ENCODE measurements around the gene KCNK10. TPM values are rescaled to one million over a fixed set of nuclear protein-coding genes. Genes with fewer than 3 reads are reported as not detected.

KCNK10 gene
- total RNA-seq, 1 donor from 2014 or later = not detected

DNA sequence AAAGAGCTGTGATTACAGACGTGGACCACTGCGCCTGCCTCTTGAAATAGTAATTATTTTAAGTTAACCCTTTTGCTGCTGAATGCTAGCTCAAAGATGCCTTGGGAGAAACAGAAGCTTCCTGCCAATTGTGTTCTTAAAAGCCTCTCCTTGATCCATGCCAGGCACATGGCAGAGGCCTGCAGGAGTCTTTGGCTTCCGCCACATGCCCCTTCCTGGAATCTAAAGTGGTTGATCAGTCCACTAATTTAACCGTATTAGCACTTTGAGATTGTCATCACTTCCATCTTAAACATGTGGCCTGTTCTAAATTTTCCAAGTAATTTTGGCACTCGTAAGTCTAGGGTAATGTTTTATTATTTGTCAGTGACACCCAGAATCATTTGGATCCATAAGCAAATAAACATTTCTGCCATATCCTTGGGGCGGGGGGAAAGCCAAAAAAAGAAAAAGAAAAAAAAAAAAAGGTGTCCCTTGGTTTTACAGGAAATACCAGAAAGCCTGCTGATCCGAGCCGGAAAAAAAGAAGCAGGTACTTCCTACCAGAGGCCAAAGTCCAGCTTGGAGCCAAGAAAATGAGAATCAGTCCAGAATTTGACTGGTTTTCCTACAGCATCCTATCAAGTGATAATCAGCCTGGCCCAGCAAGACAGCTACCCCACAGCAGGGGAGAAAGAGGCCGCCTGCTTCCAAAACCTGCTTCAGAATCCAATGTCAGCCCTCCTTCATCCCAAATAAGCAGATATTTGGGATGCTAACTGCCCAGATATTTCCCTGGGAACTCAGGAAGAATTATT, 104.8 kb downstream of the KCNK10 start:
- no peak overlapping the region for H3K9ac ChIP-seq (ENCODE audit: low read depth in 1 of 3, low read length in 3 of 3)
- H3K36me3 ChIP-seq (ENCODE audit: control insufficient read depth in 3 of 3, insufficient read depth in 3 of 3, low read length in 3 of 3) = no peaks in the 10 kb centered on the region
- no peaks in the 10 kb centered on the region for H3K27me3 ChIP-seq (ENCODE audit: control insufficient read depth in 3 of 3, insufficient read depth in 3 of 3, low read length in 3 of 3)
- H3K4me3 ChIP-seq (ENCODE audit: low read length in 3 of 3) = no peak overlapping the region
- H3K4me1 ChIP-seq (ENCODE audit: control insufficient read depth in 3 of 3, insufficient read depth in 3 of 3, low read length in 3 of 3) = no peaks in the 10 kb centered on the region
- H3K9me3 ChIP-seq (ENCODE audit: control insufficient read depth in 3 of 3, low read length in 3 of 3) = peaks cover 0 to 5% (median 2%) of the 10 kb centered on the region in 3 donors
- no peak overlapping the region for H3K27ac ChIP-seq (ENCODE audit: low read depth, low read length)

DNA sequence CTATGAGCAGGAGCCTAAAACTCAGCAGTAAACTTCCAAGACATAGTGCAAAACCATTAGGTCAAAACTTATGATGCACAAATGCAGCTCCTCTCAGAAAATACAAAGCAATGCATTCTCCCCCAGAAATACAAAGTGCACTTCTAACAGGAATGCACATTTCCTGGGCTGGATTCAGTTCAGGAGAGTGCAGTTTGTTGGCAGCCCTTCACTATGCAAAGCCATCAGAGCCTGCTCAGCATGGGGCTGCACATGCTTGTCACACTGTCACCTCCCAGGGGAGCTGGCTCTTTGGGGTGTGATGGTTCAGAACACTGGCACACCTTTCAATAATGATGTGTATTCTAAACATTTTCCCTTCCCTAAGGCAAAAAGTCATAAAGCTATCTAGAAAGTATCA, 110.4 kb downstream of the KCNK10 start:
- Histone ChIP-seq H3K27me3 (ENCODE audit: control insufficient read depth in 3 of 3, insufficient read depth in 3 of 3, low read length in 3 of 3) (peaks cover 0 to 3% (median 0%) of the 10 kb centered on the region in 3 donors), H3K4me3 (ENCODE audit: low read length in 3 of 3) (no peak overlapping the region), H3K36me3 (ENCODE audit: control insufficient read depth in 3 of 3, insufficient read depth in 3 of 3, low read length in 3 of 3) (no peaks in the 10 kb centered on the region), H3K27ac (ENCODE audit: low read depth, low read length) (no peak overlapping the region), H3K9ac (ENCODE audit: low read depth in 1 of 3, low read length in 3 of 3) (no peak overlapping the region), H3K4me1 (ENCODE audit: control insufficient read depth in 3 of 3, insufficient read depth in 3 of 3, low read length in 3 of 3) (no peaks in the 10 kb centered on the region), H3K9me3 (ENCODE audit: control insufficient read depth in 3 of 3, low read length in 3 of 3) (no peaks in the 10 kb centered on the region)

DNA sequence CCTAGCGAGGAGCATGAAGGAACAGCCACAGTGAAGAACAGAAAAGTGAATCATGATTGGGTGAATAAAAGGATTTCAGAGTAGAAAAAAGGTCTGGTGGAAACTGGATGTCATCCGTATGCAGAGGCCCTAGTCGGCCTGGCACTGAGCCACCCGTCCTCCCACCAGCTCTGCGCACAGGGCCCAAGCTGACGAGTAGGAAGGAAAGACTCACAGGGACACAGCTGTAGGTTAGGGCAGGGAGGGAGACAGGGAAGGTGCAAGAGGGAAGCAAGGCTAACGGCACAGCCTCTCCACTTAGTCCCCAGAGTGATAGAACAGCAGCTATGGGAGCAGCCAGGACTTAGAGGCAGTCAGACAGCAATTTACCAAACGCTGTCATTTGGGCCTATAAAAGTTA, 112.6 kb downstream of the KCNK10 start:
- Histone ChIP-seq H3K27me3 (ENCODE audit: control insufficient read depth in 3 of 3, insufficient read depth in 3 of 3, low read length in 3 of 3) (peaks cover 0 to 3% (median 0%) of the 10 kb centered on the region in 3 donors), H3K4me1 (ENCODE audit: control insufficient read depth in 3 of 3, insufficient read depth in 3 of 3, low read length in 3 of 3) (no peaks in the 10 kb centered on the region), H3K4me3 (ENCODE audit: low read length in 3 of 3) (no peak overlapping the region), H3K36me3 (ENCODE audit: control insufficient read depth in 3 of 3, insufficient read depth in 3 of 3, low read length in 3 of 3) (no peaks in the 10 kb centered on the region), H3K27ac (ENCODE audit: low read depth, low read length) (no peak overlapping the region), H3K9me3 (ENCODE audit: control insufficient read depth in 3 of 3, low read length in 3 of 3) (no peaks in the 10 kb centered on the region), H3K9ac (ENCODE audit: low read depth in 1 of 3, low read length in 3 of 3) (no peak overlapping the region)

DNA sequence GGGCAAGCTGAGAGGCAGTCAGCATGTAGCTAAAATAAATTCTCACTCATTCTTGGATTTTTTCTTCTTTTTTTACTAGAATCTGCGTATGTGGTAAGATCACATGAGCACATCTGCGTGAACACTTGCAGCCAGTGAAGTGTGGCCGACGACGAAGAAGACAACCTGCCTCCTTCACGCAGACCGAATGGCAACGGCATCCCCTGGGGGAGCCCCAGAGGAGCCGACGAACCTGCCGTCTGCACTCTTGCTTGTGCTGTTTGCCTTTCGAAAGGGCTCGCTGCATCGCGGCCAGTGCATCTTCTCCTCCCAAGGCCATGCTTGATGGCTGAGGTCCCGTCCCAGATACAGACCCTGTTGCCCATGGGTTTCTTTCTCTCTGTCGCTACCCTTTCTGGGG, 113.8 kb downstream of the KCNK10 start:
- no peak overlapping the region for H3K9ac ChIP-seq (ENCODE audit: low read depth in 1 of 3, low read length in 3 of 3)
- peaks cover 0 to 3% (median 0%) of the 10 kb centered on the region in 3 donors for H3K27me3 ChIP-seq (ENCODE audit: control insufficient read depth in 3 of 3, insufficient read depth in 3 of 3, low read length in 3 of 3)
- no peaks in the 10 kb centered on the region for H3K9me3 ChIP-seq (ENCODE audit: control insufficient read depth in 3 of 3, low read length in 3 of 3)
- H3K4me3 ChIP-seq (ENCODE audit: low read length in 3 of 3) = no peak overlapping the region
- H3K36me3 ChIP-seq (ENCODE audit: control insufficient read depth in 3 of 3, insufficient read depth in 3 of 3, low read length in 3 of 3) = no peaks in the 10 kb centered on the region
- no peak overlapping the region for H3K27ac ChIP-seq (ENCODE audit: low read depth, low read length)
- no peaks in the 10 kb centered on the region for H3K4me1 ChIP-seq (ENCODE audit: control insufficient read depth in 3 of 3, insufficient read depth in 3 of 3, low read length in 3 of 3)

DNA sequence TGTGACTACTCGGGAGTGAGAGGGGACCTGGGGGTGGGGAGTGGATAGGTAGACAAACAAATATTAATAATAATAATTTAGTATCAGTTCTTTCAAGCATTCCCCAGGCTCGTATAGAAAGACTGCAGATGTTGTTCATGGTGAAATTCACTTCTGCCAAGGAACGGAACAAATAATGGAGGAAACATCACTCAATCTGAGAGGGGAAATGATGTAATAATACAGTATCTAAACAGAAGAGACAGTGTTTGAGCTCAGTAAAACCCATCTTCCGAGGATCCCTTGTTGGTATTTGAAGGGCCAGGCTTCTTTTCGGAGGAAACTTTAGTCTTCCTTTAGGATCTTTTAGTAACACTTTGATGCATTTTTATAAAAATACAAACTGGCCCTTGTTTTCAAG, 114.2 kb downstream of the KCNK10 start:
- no peak overlapping the region for H3K27ac ChIP-seq (ENCODE audit: low read depth, low read length)
- peaks cover 0 to 3% (median 0%) of the 10 kb centered on the region in 3 donors for H3K27me3 ChIP-seq (ENCODE audit: control insufficient read depth in 3 of 3, insufficient read depth in 3 of 3, low read length in 3 of 3)

DNA sequence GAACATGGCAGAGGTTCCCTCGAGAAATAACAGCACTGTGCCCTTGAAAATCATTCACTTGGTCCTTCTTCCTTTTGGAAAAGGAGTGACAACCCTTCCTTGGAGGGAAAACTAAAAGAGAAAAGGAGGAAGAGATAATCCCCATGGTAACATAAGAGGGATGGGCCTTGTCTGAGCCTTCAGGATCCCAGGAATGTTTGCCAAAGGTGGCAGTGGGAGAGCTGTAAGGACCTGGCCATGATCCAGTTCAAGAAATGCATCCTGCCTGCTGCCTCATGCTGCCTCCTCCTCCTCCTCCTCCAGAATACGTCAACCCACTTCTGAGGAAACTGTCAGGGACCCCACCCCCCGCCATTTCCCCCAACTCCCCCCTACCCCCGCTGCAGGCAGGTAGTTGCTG, 118.8 kb downstream of the KCNK10 start:
- no peaks in the 10 kb centered on the region for H3K36me3 ChIP-seq (ENCODE audit: control insufficient read depth in 3 of 3, insufficient read depth in 3 of 3, low read length in 3 of 3)
- H3K27me3 ChIP-seq (ENCODE audit: control insufficient read depth in 3 of 3, insufficient read depth in 3 of 3, low read length in 3 of 3) = peaks cover 0 to 2% (median 0%) of the 10 kb centered on the region in 3 donors
- no peak overlapping the region for H3K27ac ChIP-seq (ENCODE audit: low read depth, low read length)
- H3K9ac ChIP-seq (ENCODE audit: low read depth in 1 of 3, low read length in 3 of 3) = no peak overlapping the region
- no peaks in the 10 kb centered on the region for H3K4me1 ChIP-seq (ENCODE audit: control insufficient read depth in 3 of 3, insufficient read depth in 3 of 3, low read length in 3 of 3)
- H3K4me3 ChIP-seq (ENCODE audit: low read length in 3 of 3) = no peak overlapping the region
- no peaks in the 10 kb centered on the region for H3K9me3 ChIP-seq (ENCODE audit: control insufficient read depth in 3 of 3, low read length in 3 of 3)

More for the DNA sequence above, 114.2 kb downstream of the KCNK10 start:
- Histone ChIP-seq H3K36me3 (ENCODE audit: control insufficient read depth in 3 of 3, insufficient read depth in 3 of 3, low read length in 3 of 3) (no peaks in the 10 kb centered on the region), H3K4me1 (ENCODE audit: control insufficient read depth in 3 of 3, insufficient read depth in 3 of 3, low read length in 3 of 3) (no peaks in the 10 kb centered on the region), H3K9me3 (ENCODE audit: control insufficient read depth in 3 of 3, low read length in 3 of 3) (no peaks in the 10 kb centered on the region), H3K4me3 (ENCODE audit: low read length in 3 of 3) (no peak overlapping the region), H3K9ac (ENCODE audit: low read depth in 1 of 3, low read length in 3 of 3) (no peak overlapping the region)

DNA sequence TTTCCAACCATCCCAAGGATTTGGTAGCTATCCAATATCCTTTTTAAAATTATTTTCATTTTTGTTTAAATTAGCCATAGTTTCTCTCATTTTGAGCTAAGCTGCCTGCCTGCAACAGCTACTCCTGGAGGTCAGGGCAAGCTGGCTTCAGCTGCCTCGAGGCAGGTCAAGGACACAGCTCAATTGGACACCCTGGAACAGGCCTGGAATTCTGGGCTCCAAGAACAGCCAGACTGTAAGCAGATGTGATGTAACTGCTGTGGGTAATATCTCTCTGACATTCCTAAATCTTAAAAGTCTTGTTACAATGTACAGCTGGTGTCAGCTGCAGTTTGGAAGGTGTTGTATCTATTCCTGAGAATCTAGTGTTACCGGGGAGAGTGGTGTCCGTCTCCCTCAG, 119.8 kb downstream of the KCNK10 start:
- Histone ChIP-seq H3K36me3 (ENCODE audit: control insufficient read depth in 3 of 3, insufficient read depth in 3 of 3, low read length in 3 of 3) (no peaks in the 10 kb centered on the region), H3K27me3 (ENCODE audit: control insufficient read depth in 3 of 3, insufficient read depth in 3 of 3, low read length in 3 of 3) (peaks cover 0 to 4% (median 3%) of the 10 kb centered on the region in 3 donors), H3K9ac (ENCODE audit: low read depth in 1 of 3, low read length in 3 of 3) (no peak overlapping the region), H3K27ac (ENCODE audit: low read depth, low read length) (no peak overlapping the region), H3K4me3 (ENCODE audit: low read length in 3 of 3) (no peak overlapping the region), H3K4me1 (ENCODE audit: control insufficient read depth in 3 of 3, insufficient read depth in 3 of 3, low read length in 3 of 3) (no peaks in the 10 kb centered on the region), H3K9me3 (ENCODE audit: control insufficient read depth in 3 of 3, low read length in 3 of 3) (no peaks in the 10 kb centered on the region)

DNA sequence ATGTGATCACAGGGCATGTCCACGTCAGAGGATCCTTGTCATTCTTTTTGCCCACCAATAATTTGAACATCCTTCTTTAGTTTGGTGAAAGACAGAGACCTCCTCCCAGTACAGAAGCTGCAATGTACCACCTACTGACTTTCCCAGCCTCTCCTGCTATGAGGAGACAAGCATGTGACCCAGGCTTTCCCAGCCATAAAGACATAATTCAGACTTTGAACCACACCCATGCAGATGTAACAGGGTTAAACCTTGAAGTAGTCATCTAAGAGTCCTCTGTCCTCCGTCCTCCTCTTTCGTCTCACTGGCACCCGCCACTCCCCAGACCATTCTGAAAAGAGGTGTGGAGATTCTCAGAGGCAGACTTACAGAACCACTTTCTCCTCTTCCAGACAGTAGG, 120.8 kb downstream of the KCNK10 start:
- Histone ChIP-seq H3K4me3 (ENCODE audit: low read length in 3 of 3) (no peak overlapping the region), H3K9ac (ENCODE audit: low read depth in 1 of 3, low read length in 3 of 3) (no peak overlapping the region), H3K9me3 (ENCODE audit: control insufficient read depth in 3 of 3, low read length in 3 of 3) (no peaks in the 10 kb centered on the region), H3K27me3 (ENCODE audit: control insufficient read depth in 3 of 3, insufficient read depth in 3 of 3, low read length in 3 of 3) (peaks cover 0 to 4% (median 4%) of the 10 kb centered on the region in 3 donors), H3K27ac (ENCODE audit: low read depth, low read length) (no peak overlapping the region), H3K36me3 (ENCODE audit: control insufficient read depth in 3 of 3, insufficient read depth in 3 of 3, low read length in 3 of 3) (no peaks in the 10 kb centered on the region), H3K4me1 (ENCODE audit: control insufficient read depth in 3 of 3, insufficient read depth in 3 of 3, low read length in 3 of 3) (no peaks in the 10 kb centered on the region)

DNA sequence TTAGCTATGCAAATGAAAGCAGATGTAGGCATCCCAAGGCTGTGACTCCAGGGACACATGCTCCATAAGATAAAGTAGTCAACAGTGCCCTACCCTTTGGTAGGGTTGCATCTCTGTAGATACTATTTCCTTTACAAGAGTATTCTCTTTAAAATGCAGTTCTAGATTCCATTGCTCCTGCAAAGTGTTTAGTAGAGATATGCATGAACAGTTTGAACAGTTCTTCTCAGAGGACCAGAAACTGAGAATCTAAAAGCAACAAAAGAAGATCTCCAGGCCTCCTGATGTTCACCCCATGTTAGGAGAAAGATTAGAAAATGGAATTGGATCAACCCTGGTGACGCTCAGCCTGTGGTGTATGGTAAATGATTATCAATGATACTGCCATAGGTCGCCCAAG, 121.2 kb downstream of the KCNK10 start:
- Histone ChIP-seq H3K27me3 (ENCODE audit: control insufficient read depth in 3 of 3, insufficient read depth in 3 of 3, low read length in 3 of 3) (peaks cover 0 to 6% (median 4%) of the 10 kb centered on the region in 3 donors), H3K9me3 (ENCODE audit: control insufficient read depth in 3 of 3, low read length in 3 of 3) (no peaks in the 10 kb centered on the region), H3K9ac (ENCODE audit: low read depth in 1 of 3, low read length in 3 of 3) (no peak overlapping the region), H3K36me3 (ENCODE audit: control insufficient read depth in 3 of 3, insufficient read depth in 3 of 3, low read length in 3 of 3) (no peaks in the 10 kb centered on the region), H3K4me1 (ENCODE audit: control insufficient read depth in 3 of 3, insufficient read depth in 3 of 3, low read length in 3 of 3) (no peaks in the 10 kb centered on the region), H3K27ac (ENCODE audit: low read depth, low read length) (no peak overlapping the region), H3K4me3 (ENCODE audit: low read length in 3 of 3) (no peak overlapping the region)

DNA sequence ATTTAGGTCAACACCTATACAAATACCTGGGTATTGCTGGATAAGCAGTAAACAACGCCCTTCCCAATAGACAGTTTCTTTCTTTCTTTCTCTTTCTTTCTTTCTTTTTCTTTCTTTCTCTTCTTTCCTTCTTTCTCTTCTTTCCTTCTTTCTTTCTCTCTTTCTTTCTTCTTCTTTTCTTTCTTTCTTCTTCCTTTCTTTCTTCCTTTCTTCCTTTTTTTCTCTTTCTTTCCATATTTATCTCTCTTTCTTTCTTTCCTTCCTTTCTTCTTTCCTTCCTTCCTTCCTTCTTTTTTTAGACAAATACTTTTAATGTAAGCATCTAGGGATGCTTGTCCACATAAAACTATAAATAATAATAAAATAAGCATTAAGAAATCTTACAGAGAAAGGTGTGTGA, 123.2 kb downstream of the KCNK10 start:
- Histone ChIP-seq H3K27me3 (ENCODE audit: control insufficient read depth in 3 of 3, insufficient read depth in 3 of 3, low read length in 3 of 3) (peaks cover 0 to 15% (median 11%) of the 10 kb centered on the region in 3 donors), H3K27ac (ENCODE audit: low read depth, low read length) (no peak overlapping the region), H3K9me3 (ENCODE audit: control insufficient read depth in 3 of 3, low read length in 3 of 3) (no peaks in the 10 kb centered on the region), H3K9ac (ENCODE audit: low read depth in 1 of 3, low read length in 3 of 3) (no peak overlapping the region), H3K4me1 (ENCODE audit: control insufficient read depth in 3 of 3, insufficient read depth in 3 of 3, low read length in 3 of 3) (no peaks in the 10 kb centered on the region), H3K36me3 (ENCODE audit: control insufficient read depth in 3 of 3, insufficient read depth in 3 of 3, low read length in 3 of 3) (no peaks in the 10 kb centered on the region), H3K4me3 (ENCODE audit: low read length in 3 of 3) (no peak overlapping the region)

Data from skeletal muscle tissue (tissue), 4 donors.